T-helper 1 cell treated with Interleukin-12 subunit alpha and Interleukin-12 subunit beta and Interleukin-4 antibody, amounts not matched to agents 30 μg/mL and 1 μg/mL, for 36 hours (primary cell): Measurements from ENCODE around the gene BICC1.

Source experiments
- H3K27ac Mint-ChIP-seq: one replicate; pipeline ENCODE4 v1.8.0; 2021; ENCODE audit warnings: mild to moderate bottlenecking, mixed read lengths
- H3K27me3 Mint-ChIP-seq: one replicate; pipeline ENCODE4 v1.8.0; 2021; ENCODE audit warnings: low read depth, mixed read lengths
- H3K36me3 Mint-ChIP-seq: one replicate; pipeline ENCODE4 v1.8.0; 2021; ENCODE audit warnings: low read depth, mixed read lengths
- H3K4me1 Mint-ChIP-seq: one replicate; pipeline ENCODE4 v1.8.0; 2021; ENCODE audit warnings: low read depth, mixed read lengths
- H3K4me3 Mint-ChIP-seq: one replicate; pipeline ENCODE4 v1.8.0; 2021; ENCODE audit warnings: mild to moderate bottlenecking, moderate library complexity, mixed read lengths
- H3K9me3 Mint-ChIP-seq: one replicate; pipeline ENCODE4 v1.8.0; 2021; ENCODE audit warnings: mixed read lengths

BICC1 gene

GRCh38 chr10:58512491-58513187 lies at the start of gene BICC1:
TSS of gene BICC1 (plus strand) at chr10:58512872. CDS start at chr10:58513144, 272 bp downstream.
- H3K36me3 Mint-ChIP-seq = no peaks in the 10 kb centered on the region
- H3K27me3 Mint-ChIP-seq = peaks cover 32% of the 10 kb centered on the region
- peaks cover 5% of the 10 kb centered on the region for H3K4me1 Mint-ChIP-seq
- no peak within 1 kb of the TSS for H3K27ac Mint-ChIP-seq
- H3K4me3 Mint-ChIP-seq = peak within 1 kb of the TSS; percentile 71
- no peaks in the 10 kb centered on the region for H3K9me3 Mint-ChIP-seq

GRCh38 chr10:58464956-58465355 lies 47.7 kb upstream of the BICC1 start:
- Mint-ChIP-seq H3K27me3 (peaks cover 8% of the 10 kb centered on the region), H3K27ac (no peak overlapping the region), H3K36me3 (no peaks in the 10 kb centered on the region), H3K9me3 (peaks cover 7% of the 10 kb centered on the region), H3K4me1 (no peaks in the 10 kb centered on the region), H3K4me3 (no peak overlapping the region)

- H3K4me3 Mint-ChIP-seq = no peak overlapping the region
These were observed 47.0 kb upstream of the BICC1 start for GRCh38 chr10:58465629-58466028.

GRCh38 chr10:58467931-58468635 lies 44.6 kb upstream of the BICC1 start:
- no peak overlapping the region for H3K4me3 Mint-ChIP-seq
- H3K4me1 Mint-ChIP-seq = no peaks in the 10 kb centered on the region
- no peaks in the 10 kb centered on the region for H3K36me3 Mint-ChIP-seq
- H3K27ac Mint-ChIP-seq = no peak overlapping the region
- H3K9me3 Mint-ChIP-seq = peaks cover 3% of the 10 kb centered on the region
- H3K27me3 Mint-ChIP-seq = peaks cover 17% of the 10 kb centered on the region

More at GRCh38 chr10:58465629-58466028, 47.0 kb upstream of the BICC1 start:
- Mint-ChIP-seq H3K9me3 (peaks cover 7% of the 10 kb centered on the region), H3K4me1 (no peaks in the 10 kb centered on the region), H3K36me3 (no peaks in the 10 kb centered on the region), H3K27me3 (peaks cover 8% of the 10 kb centered on the region), H3K27ac (no peak overlapping the region)

- H3K27me3 Mint-ChIP-seq = peaks cover 12% of the 10 kb centered on the region
- no peak overlapping the region for H3K4me3 Mint-ChIP-seq
- H3K27ac Mint-ChIP-seq = no peak overlapping the region
- no peaks in the 10 kb centered on the region for H3K9me3 Mint-ChIP-seq
- no peaks in the 10 kb centered on the region for H3K4me1 Mint-ChIP-seq
- H3K36me3 Mint-ChIP-seq = no peaks in the 10 kb centered on the region
These were observed 38.7 kb upstream of the BICC1 start for GRCh38 chr10:58473976-58474375.

GRCh38 chr10:58475322-58476277 lies 37.1 kb upstream of the BICC1 start:
- Mint-ChIP-seq H3K27me3 (peaks cover 12% of the 10 kb centered on the region), H3K9me3 (no peaks in the 10 kb centered on the region), H3K4me1 (no peaks in the 10 kb centered on the region), H3K4me3 (no peak overlapping the region), H3K36me3 (no peaks in the 10 kb centered on the region), H3K27ac (no peak overlapping the region)

- H3K36me3 Mint-ChIP-seq = no peaks in the 10 kb centered on the region
- H3K9me3 Mint-ChIP-seq = no peaks in the 10 kb centered on the region
- H3K4me3 Mint-ChIP-seq = no peak overlapping the region
These were observed 35.5 kb upstream of the BICC1 start for GRCh38 chr10:58477122-58477521.

GRCh38 chr10:58477902-58478301 lies 34.8 kb upstream of the BICC1 start:
- Mint-ChIP-seq H3K4me3 (no peak overlapping the region), H3K4me1 (no peaks in the 10 kb centered on the region), H3K36me3 (no peaks in the 10 kb centered on the region), H3K27me3 (peaks cover 3% of the 10 kb centered on the region), H3K9me3 (no peaks in the 10 kb centered on the region), H3K27ac (no peak overlapping the region)

More at GRCh38 chr10:58477122-58477521, 35.5 kb upstream of the BICC1 start:
- no peaks in the 10 kb centered on the region for H3K4me1 Mint-ChIP-seq
- no peak overlapping the region for H3K27ac Mint-ChIP-seq
- peaks cover 3% of the 10 kb centered on the region for H3K27me3 Mint-ChIP-seq

- Mint-ChIP-seq H3K27me3 (peaks cover 3% of the 10 kb centered on the region), H3K27ac (no peak overlapping the region), H3K4me3 (no peak overlapping the region), H3K4me1 (no peaks in the 10 kb centered on the region), H3K9me3 (no peaks in the 10 kb centered on the region), H3K36me3 (no peaks in the 10 kb centered on the region)
These were observed 33.6 kb upstream of the BICC1 start for GRCh38 chr10:58479045-58479444.

- Mint-ChIP-seq H3K36me3 (no peaks in the 10 kb centered on the region), H3K9me3 (no peaks in the 10 kb centered on the region)
These were observed 32.4 kb upstream of the BICC1 start for GRCh38 chr10:58480321-58480720.

GRCh38 chr10:58481569-58482109 lies 31.0 kb upstream of the BICC1 start:
- Mint-ChIP-seq H3K27ac (no peak overlapping the region), H3K4me1 (no peaks in the 10 kb centered on the region), H3K27me3 (peaks cover 3% of the 10 kb centered on the region)

More at GRCh38 chr10:58480321-58480720, 32.4 kb upstream of the BICC1 start:
- H3K27me3 Mint-ChIP-seq = peaks cover 3% of the 10 kb centered on the region
- no peaks in the 10 kb centered on the region for H3K4me1 Mint-ChIP-seq
- no peak overlapping the region for H3K27ac Mint-ChIP-seq
- H3K4me3 Mint-ChIP-seq = no peak overlapping the region

GRCh38 chr10:58486821-58487220 lies 25.9 kb upstream of the BICC1 start:
- H3K9me3 Mint-ChIP-seq = no peaks in the 10 kb centered on the region
- no peaks in the 10 kb centered on the region for H3K4me1 Mint-ChIP-seq
- no peak overlapping the region for H3K27ac Mint-ChIP-seq
- no peak overlapping the region for H3K4me3 Mint-ChIP-seq
- H3K36me3 Mint-ChIP-seq = no peaks in the 10 kb centered on the region
- no peaks in the 10 kb centered on the region for H3K27me3 Mint-ChIP-seq

More at GRCh38 chr10:58481569-58482109, 31.0 kb upstream of the BICC1 start:
- H3K9me3 Mint-ChIP-seq = no peaks in the 10 kb centered on the region
- no peak overlapping the region for H3K4me3 Mint-ChIP-seq
- H3K36me3 Mint-ChIP-seq = no peaks in the 10 kb centered on the region

GRCh38 chr10:58488921-58489320 lies 23.8 kb upstream of the BICC1 start:
- no peak overlapping the region for H3K27ac Mint-ChIP-seq
- H3K4me3 Mint-ChIP-seq = no peak overlapping the region
- H3K4me1 Mint-ChIP-seq = no peaks in the 10 kb centered on the region
- H3K27me3 Mint-ChIP-seq = no peaks in the 10 kb centered on the region
- H3K9me3 Mint-ChIP-seq = no peaks in the 10 kb centered on the region
- H3K36me3 Mint-ChIP-seq = no peaks in the 10 kb centered on the region

- Mint-ChIP-seq H3K9me3 (no peaks in the 10 kb centered on the region), H3K36me3 (no peaks in the 10 kb centered on the region), H3K4me3 (no peak overlapping the region), H3K4me1 (no peaks in the 10 kb centered on the region), H3K27ac (no peak overlapping the region), H3K27me3 (peaks cover 8% of the 10 kb centered on the region)
These were observed 9.7 kb upstream of the BICC1 start for GRCh38 chr10:58502956-58503355.
